ENCODE results near the gene PPIL4. TPM values are rescaled to one million over a fixed set of nuclear protein-coding genes. Genes with fewer than 3 reads are reported as not detected.
"Not testable (repeated sequence)": the region's sequence is repeated elsewhere in the genome, so short reads cannot be mapped to it uniquely, and the experiment has no call there.

Gene PPIL4
- total RNA-seq, 2 donors from 2014 or later: 18.7 to 19.7 TPM

- Mint-ChIP-seq H3K36me3 (no peaks in the 10 kb centered on the region), H3K4me1 (ENCODE audit: low read depth in 2 of 2) (peaks cover 0 to 5% of the 10 kb centered on the region in 2 donors), H3K27me3 (no peaks in the 10 kb centered on the region), H3K27ac (no peak overlapping the region), H3K4me3 (no peak overlapping the region), H3K9me3 (no peaks in the 10 kb centered on the region)
- DNase-seq (ENCODE audit: low spot score) (no peak), ATAC-seq (no peak)
Measured at GRCh38 chr6:149472241-149472640, 73.6 kb downstream of the PPIL4 start.

GRCh38 chr6:149471801-149472200, 74.0 kb downstream of the PPIL4 start:
- ATAC-seq: no peak
- peaks cover 0 to 5% of the 10 kb centered on the region in 2 donors for H3K4me1 Mint-ChIP-seq (ENCODE audit: low read depth in 2 of 2)
- H3K36me3 Mint-ChIP-seq: no peaks in the 10 kb centered on the region
- no peak overlapping the region for H3K4me3 Mint-ChIP-seq
- no peaks in the 10 kb centered on the region for H3K27me3 Mint-ChIP-seq
- H3K9me3 Mint-ChIP-seq: no peaks in the 10 kb centered on the region
- DNase-seq (ENCODE audit: low spot score): no peak
- no peak overlapping the region for H3K27ac Mint-ChIP-seq

GRCh38 chr6:149470948-149471347, 74.9 kb downstream of the PPIL4 start:
- no peak overlapping the region for H3K27ac Mint-ChIP-seq
- H3K9me3 Mint-ChIP-seq: no peaks in the 10 kb centered on the region
- no peak for DNase-seq (ENCODE audit: low spot score)
- no peak overlapping the region for H3K4me3 Mint-ChIP-seq
- H3K36me3 Mint-ChIP-seq: no peaks in the 10 kb centered on the region
- peaks cover 0 to 5% of the 10 kb centered on the region in 2 donors for H3K4me1 Mint-ChIP-seq (ENCODE audit: low read depth in 2 of 2)
- ATAC-seq: no peak
- no peaks in the 10 kb centered on the region for H3K27me3 Mint-ChIP-seq

GRCh38 chr6:149468179-149468578, 77.7 kb downstream of the PPIL4 start:
- no peaks in the 10 kb centered on the region for H3K36me3 Mint-ChIP-seq
- H3K4me3 Mint-ChIP-seq: peak overlapping the region; percentile 39
- ATAC-seq (no peak), DNase-seq (ENCODE audit: low spot score) (no peak)
- H3K9me3 Mint-ChIP-seq: no peaks in the 10 kb centered on the region
- H3K4me1 Mint-ChIP-seq (ENCODE audit: low read depth in 2 of 2): peaks cover 0 to 5% of the 10 kb centered on the region in 2 donors
- H3K27ac Mint-ChIP-seq: no peak overlapping the region
- no peaks in the 10 kb centered on the region for H3K27me3 Mint-ChIP-seq

- no peak for DNase-seq (ENCODE audit: low spot score)
- H3K36me3 Mint-ChIP-seq: no peaks in the 10 kb centered on the region
- no peak overlapping the region for H3K4me3 Mint-ChIP-seq
- H3K4me1 Mint-ChIP-seq (ENCODE audit: low read depth in 2 of 2): peaks cover 0 to 5% of the 10 kb centered on the region in 2 donors
- H3K27ac Mint-ChIP-seq: no peak overlapping the region
- ATAC-seq: no peak
- H3K27me3 Mint-ChIP-seq: no peaks in the 10 kb centered on the region
- no peaks in the 10 kb centered on the region for H3K9me3 Mint-ChIP-seq
Measured at GRCh38 chr6:149467265-149467664, 78.6 kb downstream of the PPIL4 start.

GRCh38 chr6:149464411-149464810, 81.4 kb downstream of the PPIL4 start:
- Mint-ChIP-seq H3K4me3 (no peak overlapping the region), H3K36me3 (no peaks in the 10 kb centered on the region), H3K27ac (no peak overlapping the region), H3K9me3 (no peaks in the 10 kb centered on the region), H3K4me1 (ENCODE audit: low read depth in 2 of 2) (peaks cover 0 to 5% of the 10 kb centered on the region in 2 donors), H3K27me3 (peaks cover 0 to 2% of the 10 kb centered on the region in 2 donors)
- ATAC-seq: no peak
- no peak for DNase-seq (ENCODE audit: low spot score)

- Mint-ChIP-seq H3K27ac (no peak overlapping the region), H3K9me3 (no peaks in the 10 kb centered on the region), H3K4me3 (no peak overlapping the region), H3K36me3 (no peaks in the 10 kb centered on the region), H3K27me3 (peaks cover 0 to 7% of the 10 kb centered on the region in 2 donors), H3K4me1 (ENCODE audit: low read depth in 2 of 2) (peaks cover 0 to 5% of the 10 kb centered on the region in 2 donors)
- ATAC-seq (no peak), DNase-seq (ENCODE audit: low spot score) (no peak)
Measured at GRCh38 chr6:149463781-149464180, 82.1 kb downstream of the PPIL4 start.

- H3K9me3 Mint-ChIP-seq; DNase-seq (ENCODE audit: low spot score); H3K27ac Mint-ChIP-seq; H3K36me3 Mint-ChIP-seq; H3K4me3 Mint-ChIP-seq; H3K4me1 Mint-ChIP-seq (ENCODE audit: low read depth in 2 of 2); ATAC-seq; H3K27me3 Mint-ChIP-seq: not testable (repeated sequence)
Measured at GRCh38 chr6:149462712-149463111, 83.1 kb downstream of the PPIL4 start.

- no peak for DNase-seq (ENCODE audit: low spot score)
- Mint-ChIP-seq H3K9me3 (no peaks in the 10 kb centered on the region), H3K4me1 (ENCODE audit: low read depth in 2 of 2) (no peaks in the 10 kb centered on the region), H3K4me3 (no peak overlapping the region), H3K36me3 (no peaks in the 10 kb centered on the region), H3K27me3 (peaks cover 0 to 9% of the 10 kb centered on the region in 2 donors), H3K27ac (no peak overlapping the region)
- no peak for ATAC-seq
Measured at GRCh38 chr6:149461670-149462069, 84.2 kb downstream of the PPIL4 start.

GRCh38 chr6:149460249-149460648, 85.6 kb downstream of the PPIL4 start:
- not testable (repeated sequence) for H3K36me3 Mint-ChIP-seq

GRCh38 chr6:149459761-149460160, 86.1 kb downstream of the PPIL4 start:
- Mint-ChIP-seq H3K36me3 (no peaks in the 10 kb centered on the region), H3K4me3 (no peak overlapping the region), H3K27me3 (peaks cover 0 to 9% of the 10 kb centered on the region in 2 donors), H3K27ac (no peak overlapping the region), H3K9me3 (no peaks in the 10 kb centered on the region), H3K4me1 (ENCODE audit: low read depth in 2 of 2) (no peaks in the 10 kb centered on the region)
- DNase-seq (ENCODE audit: low spot score): no peak
- ATAC-seq: no peak

More at GRCh38 chr6:149460249-149460648, 85.6 kb downstream of the PPIL4 start:
- not testable (repeated sequence) for DNase-seq (ENCODE audit: low spot score); H3K4me1 Mint-ChIP-seq (ENCODE audit: low read depth in 2 of 2); ATAC-seq; H3K27ac Mint-ChIP-seq; H3K4me3 Mint-ChIP-seq; H3K9me3 Mint-ChIP-seq; H3K27me3 Mint-ChIP-seq

GRCh38 chr6:149458806-149459205, 87.0 kb downstream of the PPIL4 start:
- DNase-seq (ENCODE audit: low spot score): no peak
- Mint-ChIP-seq H3K4me3 (no peak overlapping the region), H3K4me1 (ENCODE audit: low read depth in 2 of 2) (no peaks in the 10 kb centered on the region), H3K27me3 (peaks cover 0 to 9% of the 10 kb centered on the region in 2 donors), H3K9me3 (no peaks in the 10 kb centered on the region), H3K36me3 (no peaks in the 10 kb centered on the region), H3K27ac (no peak overlapping the region)
- ATAC-seq: no peak

- Mint-ChIP-seq H3K27me3 (peaks cover 0 to 9% of the 10 kb centered on the region in 2 donors), H3K36me3 (no peaks in the 10 kb centered on the region), H3K9me3 (no peaks in the 10 kb centered on the region), H3K4me3 (no peak overlapping the region), H3K4me1 (ENCODE audit: low read depth in 2 of 2) (no peaks in the 10 kb centered on the region), H3K27ac (no peak overlapping the region)
- no peak for ATAC-seq
- no peak for DNase-seq (ENCODE audit: low spot score)
Measured at GRCh38 chr6:149458196-149458595, 87.6 kb downstream of the PPIL4 start.

GRCh38 chr6:149457316-149457884, 88.4 kb downstream of the PPIL4 start:
- H3K36me3 Mint-ChIP-seq: no peaks in the 10 kb centered on the region
- H3K4me3 Mint-ChIP-seq: no peak overlapping the region
- ATAC-seq (no peak), DNase-seq (ENCODE audit: low spot score) (no peak)
- no peaks in the 10 kb centered on the region for H3K4me1 Mint-ChIP-seq (ENCODE audit: low read depth in 2 of 2)
- peaks cover 0 to 9% of the 10 kb centered on the region in 2 donors for H3K27me3 Mint-ChIP-seq
- no peaks in the 10 kb centered on the region for H3K9me3 Mint-ChIP-seq
- no peak overlapping the region for H3K27ac Mint-ChIP-seq

Measured in natural killer cell treated with Interleukin-12 subunit alpha and Interleukin-12 subunit beta and Interleukin-15 and Interleukin-18, amount 100 ng/mL, for 72 hours (primary cell).